HG03060 (cell line): ENCODE results near the gene EFCAB9.

Source experiments
- ATAC-seq: cut with Tn5 transposase; IDR thresholded peaks from one replicate; pipeline ENCODE4 v1.9.1; 2021; ENCODE audit warnings: low read depth, moderate number of reproducible peaks; ENCODE audit not compliant: unreplicated experiment

EFCAB9 gene

DNA sequence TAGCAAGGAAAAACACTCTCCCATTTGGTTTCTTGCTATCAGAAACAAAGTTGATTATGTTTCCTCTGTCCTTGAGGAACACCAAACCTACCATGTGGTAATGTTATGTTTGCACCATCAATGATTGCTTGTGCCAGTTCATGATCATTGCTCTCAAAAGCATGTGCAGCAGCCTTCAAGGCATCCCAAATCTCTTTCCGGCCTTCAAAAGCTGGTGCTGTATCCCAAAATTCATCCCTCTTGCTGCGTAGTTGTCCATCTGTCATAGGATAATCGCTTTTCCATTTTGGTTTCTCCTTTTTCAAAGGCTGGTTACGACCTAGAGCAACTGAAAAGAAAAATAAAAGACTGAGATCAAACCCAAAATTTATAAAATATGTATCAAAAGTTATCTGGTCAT, 40.1 kb downstream of the EFCAB9 start:
- ATAC-seq = no peak

DNA sequence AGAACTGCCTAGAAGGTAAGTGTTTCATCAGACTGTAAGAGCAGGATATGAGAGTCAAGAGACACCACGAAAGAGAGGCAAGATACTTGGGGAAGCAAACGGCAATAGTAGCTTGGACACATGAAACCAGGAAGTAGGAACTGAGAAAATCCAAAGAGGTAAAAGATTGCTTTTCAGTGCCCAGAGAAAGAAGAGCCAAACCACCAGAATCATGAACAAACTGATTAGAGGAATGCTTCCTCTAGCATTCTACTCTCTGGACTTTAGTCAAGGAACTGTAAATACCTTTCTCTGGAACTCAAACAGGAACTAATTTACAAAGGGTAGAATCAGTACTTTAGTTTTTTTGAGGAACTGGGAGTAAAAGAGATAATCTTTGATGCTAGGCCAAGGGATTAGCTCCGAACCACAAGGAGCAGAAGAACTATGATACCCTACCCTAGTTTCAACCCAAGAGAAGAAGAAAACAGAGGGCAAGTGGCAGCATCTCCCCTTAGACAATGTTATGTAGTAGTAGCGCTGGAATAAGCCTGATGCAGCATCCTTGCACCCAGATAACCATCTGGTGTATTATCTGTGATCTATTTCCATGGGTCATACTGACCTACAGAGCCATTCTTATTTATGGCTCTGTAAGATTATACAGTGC, 41.3 kb downstream of the EFCAB9 start:
- no peak for ATAC-seq

DNA sequence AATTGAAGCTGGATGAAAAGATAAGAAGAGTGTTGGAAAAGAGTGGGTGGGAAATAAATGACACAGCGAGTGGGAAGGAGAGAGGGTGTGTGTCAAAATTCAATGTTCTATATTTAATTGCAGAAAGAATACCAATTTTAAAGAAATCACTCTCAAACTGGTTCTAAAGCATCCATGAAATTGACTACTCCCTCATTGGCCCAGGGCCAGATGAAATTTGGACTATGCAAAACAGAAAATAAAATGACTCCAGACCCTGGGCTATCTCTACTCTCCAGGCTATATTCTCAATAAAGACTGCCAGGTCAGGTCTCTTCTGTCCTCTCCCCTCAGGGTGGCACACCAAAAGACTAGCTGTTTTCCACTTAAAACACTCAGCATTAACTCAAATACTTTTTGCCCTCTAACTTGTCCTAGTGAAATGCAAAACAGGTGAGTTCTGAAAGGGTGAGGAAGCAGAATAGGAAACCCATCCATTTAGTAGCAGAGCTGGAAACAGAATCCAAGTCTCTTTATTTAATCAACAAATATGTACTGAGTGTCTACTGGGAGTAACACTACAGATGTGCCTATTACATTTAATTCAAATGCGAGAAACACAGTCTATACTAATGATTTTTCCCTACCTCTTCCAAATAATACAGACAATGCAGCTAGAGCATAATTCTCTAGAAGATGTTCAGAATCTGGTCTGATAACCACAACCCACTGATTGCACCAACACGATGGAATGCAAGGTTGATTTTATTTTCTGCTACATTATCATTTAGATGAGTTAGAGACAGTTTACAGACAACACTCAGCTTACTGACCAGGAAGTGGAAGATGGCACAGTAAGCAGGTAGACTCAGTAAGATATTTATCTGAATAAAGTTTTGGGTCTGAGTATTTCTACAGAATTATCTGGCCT, 42.1 kb downstream of the EFCAB9 start:
- no peak for ATAC-seq

DNA sequence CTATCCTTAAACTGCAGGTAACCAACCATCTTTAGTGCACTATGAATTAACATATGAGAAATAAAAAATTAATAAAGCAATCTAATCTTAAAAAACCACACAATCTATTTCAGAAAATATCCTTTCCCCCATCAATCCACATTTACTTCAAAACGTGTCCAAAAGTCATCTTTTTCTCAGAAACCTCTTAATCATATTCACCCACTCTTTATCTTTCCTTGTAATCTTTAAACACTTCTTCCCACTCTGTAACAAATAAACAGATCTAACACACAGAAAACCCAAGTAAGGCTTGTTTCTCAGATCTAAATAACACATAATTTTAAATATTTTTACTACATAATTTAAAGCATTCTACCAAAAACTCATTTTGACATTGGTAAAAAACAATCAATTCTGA, 44.4 kb downstream of the EFCAB9 start:
- no peak for ATAC-seq

DNA sequence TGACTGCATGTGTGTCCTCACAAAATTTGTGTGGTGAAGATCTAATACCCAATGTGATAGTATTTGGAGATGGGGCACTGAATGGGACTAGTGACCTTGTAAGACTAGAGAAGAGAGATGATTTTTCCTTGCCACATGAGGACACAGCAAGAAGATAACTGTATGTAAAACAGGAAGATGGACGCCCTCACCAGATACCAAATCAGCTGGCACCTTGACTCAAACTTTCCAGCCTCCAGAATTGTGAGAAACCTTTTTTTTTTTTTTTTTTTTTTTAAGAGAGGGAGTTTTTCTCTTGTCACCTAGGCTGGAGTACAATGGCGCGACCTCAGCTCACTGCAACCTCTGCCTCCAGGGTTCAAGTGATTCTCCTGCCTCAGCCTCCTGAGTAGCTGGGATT, 49.3 kb downstream of the EFCAB9 start:
- ATAC-seq = no peak

DNA sequence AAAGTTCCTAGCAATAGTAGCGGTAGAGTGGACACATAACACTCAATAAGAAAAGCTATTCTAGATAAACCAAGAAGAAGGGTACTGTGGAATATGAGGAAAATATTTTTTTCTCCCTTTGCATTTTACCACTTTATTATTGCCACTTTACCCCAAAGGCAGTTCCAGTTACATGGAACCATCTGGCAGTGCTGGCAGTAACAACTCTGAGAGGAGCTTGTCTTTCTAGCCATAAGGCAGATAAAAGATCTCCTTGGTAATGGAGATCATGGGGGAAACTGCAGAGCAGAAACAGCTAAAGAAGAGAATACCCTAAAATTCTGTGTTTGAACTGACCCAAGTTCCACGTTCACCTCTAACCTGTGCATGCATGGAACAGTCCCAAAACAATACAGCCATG, 51.1 kb downstream of the EFCAB9 start:
- ATAC-seq = no peak

DNA sequence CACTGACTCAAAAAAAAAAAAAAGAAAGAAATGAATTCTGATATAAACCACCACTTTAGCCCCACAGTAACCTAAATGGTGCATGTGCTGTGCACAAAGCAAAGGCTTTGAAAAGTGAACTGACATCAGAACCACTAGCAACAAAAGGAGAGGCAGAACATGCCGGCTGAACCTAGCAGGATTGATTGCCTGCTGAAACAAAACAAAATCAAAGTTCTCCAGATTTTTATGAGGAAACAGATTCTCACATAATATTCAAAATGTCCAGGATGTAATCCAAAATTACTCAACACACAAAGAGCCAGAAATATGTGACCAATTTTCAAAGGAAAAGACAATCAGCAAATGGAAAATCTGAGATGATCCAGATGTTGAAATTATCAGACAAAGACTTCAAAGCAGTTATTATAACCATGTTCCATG, 51.7 kb downstream of the EFCAB9 start:
- ATAC-seq = no peak

DNA sequence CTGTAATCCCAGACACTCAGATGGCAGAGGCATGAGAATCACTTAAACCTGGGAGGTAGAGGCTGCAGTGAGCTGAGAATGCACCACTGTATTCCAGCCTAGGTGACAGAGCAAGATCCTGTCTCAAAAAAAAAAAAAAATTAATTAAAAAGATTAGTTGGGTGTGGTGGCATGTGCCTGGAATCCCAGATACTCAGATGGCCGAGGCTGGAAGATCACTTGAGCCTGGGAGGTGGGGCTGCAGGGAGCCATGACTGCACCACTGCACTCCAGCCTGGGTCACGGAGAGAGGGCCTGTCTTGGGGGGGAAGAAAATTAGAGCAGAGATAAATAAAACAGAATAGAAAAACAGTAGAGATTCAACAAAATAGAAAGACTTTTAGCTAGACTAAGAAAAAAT, 54.7 kb downstream of the EFCAB9 start:
- ATAC-seq = no peak

DNA sequence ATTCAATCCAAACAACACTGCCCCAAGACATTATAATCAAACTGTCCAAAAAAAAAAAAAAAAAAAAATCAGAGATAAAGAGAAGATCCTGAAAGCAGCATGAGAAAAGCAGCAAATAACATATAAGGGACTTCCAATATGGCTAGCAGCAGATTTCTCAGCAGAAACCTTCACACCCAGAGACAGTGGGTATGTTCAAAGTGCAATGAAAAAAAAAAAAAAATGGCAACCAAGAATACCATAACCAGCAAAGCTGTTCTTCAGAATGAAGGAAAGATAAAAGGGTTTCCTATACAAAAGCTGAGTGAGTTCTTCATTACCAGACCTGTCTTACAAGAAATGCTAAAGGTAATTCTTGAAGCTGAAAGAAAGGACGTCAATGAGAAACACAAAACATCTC, 57.4 kb downstream of the EFCAB9 start:
- no peak for ATAC-seq

DNA sequence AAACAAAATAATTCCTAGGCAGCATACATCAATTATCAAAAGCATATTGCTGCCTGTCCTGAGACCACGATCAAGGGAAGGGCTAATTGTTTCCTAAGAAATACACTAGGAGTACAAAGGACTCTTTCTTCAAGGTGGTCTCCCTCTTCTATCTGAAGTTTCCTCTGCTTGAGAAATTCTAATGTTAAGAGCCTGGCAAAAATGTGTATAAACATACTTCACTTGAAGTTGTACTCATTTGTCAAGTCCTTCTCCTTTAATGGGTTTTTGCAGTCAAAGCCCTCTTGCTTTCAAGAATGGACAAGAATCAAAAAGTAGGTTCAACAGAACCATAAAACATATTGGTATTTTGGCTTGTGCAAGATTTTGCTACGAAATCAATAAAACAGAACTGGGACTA, 58.5 kb downstream of the EFCAB9 start:
- no peak for ATAC-seq
